IPS-11a (cell line): ENCODE data around the gene COQ2.
"Not testable (repeated sequence)": the region's sequence is repeated elsewhere in the genome, so short reads cannot be mapped to it uniquely, and the experiment has no call there.

ENCODE experiments used
- H3K4me3 ChIP-seq: one replicate; pipeline ENCODE4 v1.5.1; 2013; ENCODE audit warnings: low read depth, low read length, control low read depth

The COQ2 gene, protein sequence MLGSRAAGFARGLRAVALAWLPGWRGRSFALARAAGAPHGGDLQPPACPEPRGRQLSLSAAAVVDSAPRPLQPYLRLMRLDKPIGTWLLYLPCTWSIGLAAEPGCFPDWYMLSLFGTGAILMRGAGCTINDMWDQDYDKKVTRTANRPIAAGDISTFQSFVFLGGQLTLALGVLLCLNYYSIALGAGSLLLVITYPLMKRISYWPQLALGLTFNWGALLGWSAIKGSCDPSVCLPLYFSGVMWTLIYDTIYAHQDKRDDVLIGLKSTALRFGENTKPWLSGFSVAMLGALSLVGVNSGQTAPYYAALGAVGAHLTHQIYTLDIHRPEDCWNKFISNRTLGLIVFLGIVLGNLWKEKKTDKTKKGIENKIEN

DNA sequence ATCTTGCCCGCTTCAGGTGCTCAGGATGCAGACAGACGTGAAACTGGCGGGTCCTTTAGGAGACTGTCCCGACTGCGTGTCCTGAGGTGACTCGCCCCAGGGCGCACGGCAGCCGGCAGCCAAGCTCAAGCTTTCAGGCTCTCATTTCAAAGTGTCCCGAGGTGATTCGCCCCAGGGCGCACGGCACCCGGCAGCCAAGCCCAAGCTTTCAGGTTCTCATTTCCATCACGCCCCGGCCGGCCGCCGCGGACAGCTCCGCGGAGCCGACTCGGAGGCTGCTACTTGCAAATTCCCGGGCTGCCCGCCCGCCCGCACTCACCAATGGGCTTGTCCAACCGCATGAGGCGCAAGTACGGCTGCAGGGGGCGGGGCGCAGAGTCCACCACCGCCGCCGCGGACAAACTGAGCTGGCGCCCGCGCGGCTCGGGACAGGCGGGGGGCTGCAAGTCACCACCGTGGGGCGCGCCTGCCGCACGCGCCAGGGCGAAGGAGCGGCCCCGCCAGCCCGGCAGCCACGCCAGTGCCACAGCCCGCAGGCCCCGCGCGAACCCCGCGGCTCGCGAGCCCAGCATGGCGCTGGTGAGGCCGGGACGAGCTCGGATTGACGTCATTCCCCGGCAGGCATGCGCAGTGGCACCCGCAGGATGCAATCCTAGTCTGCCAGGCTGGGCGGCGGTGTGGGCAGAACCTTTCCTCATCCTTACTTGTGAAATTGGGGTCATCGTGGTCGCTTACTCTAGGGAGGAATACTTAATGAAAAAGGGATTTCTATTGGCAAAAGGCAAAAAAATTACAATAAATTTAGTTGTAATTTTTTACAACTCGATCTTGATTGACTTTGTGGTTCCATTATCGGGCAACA lies at the start of gene COQ2:
Gene COQ2 (minus strand): TSS at position 606 of the 862 bp plus-strand sequence. CDS start 34 bp downstream, at position 572.
- peak within 1 kb of the TSS; percentile 84 for H3K4me3 ChIP-seq

- no peak overlapping the region for H3K4me3 ChIP-seq
Observed at GRCh38 chr4:83331956-83332355, 47.4 kb upstream of the COQ2 start.

GRCh38 chr4:83329521-83330110 lies 45.0 kb upstream of the COQ2 start:
- H3K4me3 ChIP-seq = no peak overlapping the region

DNA sequence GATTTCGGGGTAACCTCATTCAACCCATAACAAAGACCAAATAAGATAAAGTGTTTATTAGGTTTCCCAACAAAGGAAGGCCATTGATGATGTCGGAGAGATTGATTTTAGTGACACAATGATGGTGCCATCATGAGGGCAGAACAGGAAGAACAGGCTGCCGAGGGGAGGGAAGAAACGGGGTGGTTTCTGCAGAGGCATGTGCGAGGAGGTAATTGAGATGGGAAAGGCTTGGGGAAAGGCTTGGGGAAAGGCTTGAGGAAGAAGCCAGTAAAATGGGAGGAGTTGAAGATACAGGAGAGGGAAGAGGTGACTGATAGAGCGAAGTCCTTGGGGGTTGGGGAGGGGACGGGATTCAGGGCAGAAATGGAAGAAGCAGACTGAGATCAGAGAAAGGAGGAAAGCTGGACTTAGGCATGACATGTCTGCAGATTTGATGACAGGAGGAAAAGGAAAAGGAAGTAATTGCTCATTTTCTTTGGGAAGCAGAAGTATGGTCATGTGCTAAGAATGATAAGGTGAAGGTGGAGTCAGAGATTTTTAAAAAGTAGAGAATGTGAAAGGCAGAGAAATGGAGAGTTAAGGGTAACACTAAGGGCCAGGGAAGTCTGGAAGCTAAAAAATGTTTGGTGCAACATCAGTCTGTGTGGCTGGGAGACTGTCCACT lies 44.1 kb upstream of the COQ2 start:
- no peak overlapping the region for H3K4me3 ChIP-seq

- H3K4me3 ChIP-seq = no peak overlapping the region
Observed at GRCh38 chr4:83326546-83326945, 41.9 kb upstream of the COQ2 start.

- not testable (repeated sequence) for H3K4me3 ChIP-seq
Observed at GRCh38 chr4:83325306-83325705, 40.7 kb upstream of the COQ2 start.

- no peak overlapping the region for H3K4me3 ChIP-seq
Observed at GRCh38 chr4:83323136-83323535, 38.5 kb upstream of the COQ2 start.

DNA sequence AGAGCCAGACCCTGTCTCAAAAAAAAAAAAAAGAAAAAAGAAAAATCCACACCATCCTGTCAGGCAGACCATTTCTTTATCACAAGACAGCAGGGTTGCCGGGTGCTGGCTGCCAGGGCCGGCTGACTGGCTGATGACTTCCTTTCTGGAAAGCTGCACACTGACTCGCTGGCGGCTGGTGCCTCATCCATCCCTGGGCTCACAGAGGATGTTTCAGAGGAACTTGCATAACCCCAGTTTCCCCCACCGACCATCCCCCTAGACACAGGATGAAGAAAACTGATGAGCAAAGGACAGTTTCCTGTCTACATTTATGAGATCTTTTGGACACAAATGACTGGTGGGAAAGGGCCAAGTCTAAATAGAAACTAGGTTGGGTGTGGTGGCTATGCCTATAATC lies 36.0 kb upstream of the COQ2 start:
- no peak overlapping the region for H3K4me3 ChIP-seq

GRCh38 chr4:83318666-83319065 lies 34.1 kb upstream of the COQ2 start:
- H3K4me3 ChIP-seq = no peak overlapping the region

- no peak overlapping the region for H3K4me3 ChIP-seq
Observed at GRCh38 chr4:83317671-83318070, 33.1 kb upstream of the COQ2 start.

DNA sequence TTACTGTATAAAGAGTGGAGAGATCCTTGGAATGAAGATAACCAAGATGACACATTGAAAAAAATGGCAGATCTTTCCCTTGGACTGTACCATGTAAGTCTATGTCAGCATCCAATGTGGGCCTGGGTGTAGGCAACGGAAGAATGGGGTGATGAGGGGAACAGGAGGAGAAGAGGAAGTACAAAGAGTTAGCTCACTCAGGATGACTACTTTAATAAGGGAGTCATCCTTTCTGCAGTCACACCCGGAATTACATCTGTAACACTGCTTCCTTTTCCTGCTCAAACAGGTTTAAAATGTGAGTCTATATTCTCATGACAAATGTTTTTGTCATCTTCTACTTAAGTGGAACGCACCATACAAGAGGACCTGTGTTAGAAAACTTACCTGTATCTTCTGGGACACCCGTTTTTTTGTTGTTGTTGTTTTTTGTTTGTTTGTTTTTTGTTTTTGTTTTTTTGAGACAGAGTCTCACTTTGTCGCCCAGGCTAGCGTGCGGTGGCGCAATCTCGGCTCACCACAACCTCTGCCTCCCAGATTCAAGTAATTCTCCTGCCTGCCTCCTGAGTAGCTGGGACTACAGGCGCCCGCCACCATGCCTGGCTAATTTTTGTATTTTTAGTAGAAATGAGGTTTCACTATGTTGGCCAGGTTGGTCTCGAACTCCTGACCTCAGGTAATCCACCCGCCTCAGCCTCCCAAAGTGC lies 32.0 kb upstream of the COQ2 start:
- no peak overlapping the region for H3K4me3 ChIP-seq

DNA sequence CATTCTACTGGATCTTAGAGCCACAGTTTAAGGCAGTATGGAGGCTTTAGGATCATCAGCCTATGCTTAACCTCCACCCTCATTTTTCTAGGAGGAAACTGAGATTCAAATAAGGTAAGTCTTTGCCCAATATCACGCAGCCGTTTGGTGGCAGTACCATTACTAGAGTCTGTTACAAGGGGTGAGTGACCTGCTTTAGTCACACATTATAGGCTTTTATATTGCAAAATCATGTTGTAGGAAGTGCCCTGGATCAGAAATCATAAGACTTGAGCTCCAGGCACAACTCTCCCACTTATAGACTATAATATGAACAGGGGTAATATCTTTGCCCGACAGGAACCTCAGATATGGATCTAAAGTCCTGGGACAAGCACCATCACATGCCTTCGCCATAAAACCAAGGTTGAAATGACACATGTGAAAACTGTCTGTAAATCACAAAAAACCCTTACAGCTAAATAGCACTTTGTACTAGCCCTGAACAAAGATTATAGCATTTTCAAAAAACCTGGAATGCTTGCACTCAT lies 30.8 kb upstream of the COQ2 start:
- H3K4me3 ChIP-seq = no peak overlapping the region

GRCh38 chr4:83308672-83309071 lies 24.1 kb upstream of the COQ2 start:
- H3K4me3 ChIP-seq = no peak overlapping the region

- H3K4me3 ChIP-seq = no peak overlapping the region
Observed at GRCh38 chr4:83307920-83308319, 23.3 kb upstream of the COQ2 start.

- no peak overlapping the region for H3K4me3 ChIP-seq
Observed at GRCh38 chr4:83305187-83305586, 20.6 kb upstream of the COQ2 start.

GRCh38 chr4:83297548-83298260 lies 13.1 kb upstream of the COQ2 start:
- no peak overlapping the region for H3K4me3 ChIP-seq

DNA sequence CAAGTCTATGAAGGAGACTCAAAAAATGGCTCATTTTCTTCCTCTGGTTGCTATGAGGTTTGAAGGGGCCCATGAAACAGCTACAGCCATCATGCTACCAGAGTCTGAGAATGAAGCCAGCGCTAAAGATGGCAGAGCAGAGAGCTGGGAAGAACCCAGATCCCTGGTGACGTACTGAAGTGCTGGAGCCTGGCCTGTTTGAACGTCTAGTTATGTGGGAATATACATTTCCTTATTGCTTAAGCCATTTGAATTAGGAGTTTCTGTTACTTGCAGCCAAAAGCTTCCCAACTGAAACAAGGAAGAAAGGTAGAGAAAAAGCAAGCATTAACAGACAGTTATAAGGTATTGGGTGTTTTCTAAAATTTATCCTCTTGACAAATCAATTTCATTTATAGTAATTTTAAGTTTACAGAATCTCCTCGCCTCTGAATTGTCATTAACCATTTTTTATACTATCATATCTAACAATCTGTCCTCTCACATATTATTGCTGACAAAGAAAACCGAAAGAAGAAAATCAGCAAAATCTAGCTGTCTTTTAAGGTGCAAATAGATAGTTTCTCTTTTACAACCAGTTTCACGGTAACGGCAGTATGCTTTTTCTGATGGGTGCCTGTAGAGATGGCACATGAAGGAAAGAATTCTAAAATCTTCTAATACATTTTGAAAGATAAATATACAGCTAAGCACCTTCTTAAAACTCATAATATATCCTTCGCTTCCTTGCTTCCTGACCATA lies 8.9 kb upstream of the COQ2 start:
- H3K4me3 ChIP-seq = no peak overlapping the region

- not testable (repeated sequence) for H3K4me3 ChIP-seq
Observed at GRCh38 chr4:83290059-83290774, 5.6 kb upstream of the COQ2 start.
